Measurements from ENCODE around the gene FCMR.
A peak's percentile ranks its signal among the peaks of the same experiment; 100 is the strongest.

Gene FCMR

DNA sequence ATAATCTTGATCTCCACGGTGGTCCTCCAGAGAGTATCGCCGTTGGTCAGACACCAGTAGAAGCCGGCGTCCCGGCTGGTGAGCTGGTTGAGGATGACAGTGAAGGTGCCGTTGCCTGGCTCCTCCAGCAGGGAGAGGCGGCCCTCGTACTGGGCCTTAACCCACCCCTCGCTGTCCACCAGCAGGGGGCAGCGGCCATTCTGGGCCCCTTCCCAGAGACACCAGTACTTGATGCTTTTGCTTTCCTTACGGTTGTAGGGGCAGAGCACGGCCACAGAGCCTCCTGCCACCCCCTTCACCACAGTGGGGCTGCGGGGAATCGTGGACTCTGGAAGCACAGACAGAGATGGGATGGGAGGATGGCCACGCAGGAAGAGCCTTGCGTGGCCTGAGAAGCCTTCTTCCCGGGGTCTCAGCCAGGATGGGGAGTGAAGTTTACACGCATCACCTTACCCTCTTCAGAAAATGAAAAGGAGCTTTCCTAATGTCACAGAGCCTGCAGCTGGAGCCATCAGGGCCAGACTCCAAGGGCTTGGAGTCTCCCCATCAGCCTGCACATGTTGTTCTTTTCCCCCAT lies 13.8 kb upstream of the FCMR start:
- Histone ChIP-seq H3K9me3 (ENCODE audit: control insufficient read depth, insufficient read depth, low read length) (no peaks in the 10 kb centered on the region), H3K79me2 (ENCODE audit: control insufficient read depth, low read length) (no peaks in the 10 kb centered on the region), H3K36me3 (ENCODE audit: control insufficient read depth, low read length) (no peaks in the 10 kb centered on the region), H3K27me3 (ENCODE audit: control insufficient read depth, low read length) (0 out of 2 replicates have a peak, but pooled peaks cover 5% of the 10 kb centered on the region), H3K9me2 (replicated peaks; ENCODE audit: control insufficient read depth, low read length) (no peaks in the 10 kb centered on the region), H3K27ac (ENCODE audit: low read depth, low read length) (no peak overlapping the region), H4K20me1 (ENCODE audit: control insufficient read depth, insufficient read depth, low read depth, low read length) (no peaks in the 10 kb centered on the region), H3K4me1 (ENCODE audit: control insufficient read depth, low read length) (peaks cover 12% of the 10 kb centered on the region), H3K4me3 (ENCODE audit: low read length) (no peak overlapping the region), H3K4me2 (ENCODE audit: low read length) (no peak overlapping the region), H3F3A (ENCODE audit: control insufficient read depth, insufficient read depth) (no peaks in the 10 kb centered on the region; the same call in 1 of the 2 replicates)
- TF ChIP-seq, protein P1, sequence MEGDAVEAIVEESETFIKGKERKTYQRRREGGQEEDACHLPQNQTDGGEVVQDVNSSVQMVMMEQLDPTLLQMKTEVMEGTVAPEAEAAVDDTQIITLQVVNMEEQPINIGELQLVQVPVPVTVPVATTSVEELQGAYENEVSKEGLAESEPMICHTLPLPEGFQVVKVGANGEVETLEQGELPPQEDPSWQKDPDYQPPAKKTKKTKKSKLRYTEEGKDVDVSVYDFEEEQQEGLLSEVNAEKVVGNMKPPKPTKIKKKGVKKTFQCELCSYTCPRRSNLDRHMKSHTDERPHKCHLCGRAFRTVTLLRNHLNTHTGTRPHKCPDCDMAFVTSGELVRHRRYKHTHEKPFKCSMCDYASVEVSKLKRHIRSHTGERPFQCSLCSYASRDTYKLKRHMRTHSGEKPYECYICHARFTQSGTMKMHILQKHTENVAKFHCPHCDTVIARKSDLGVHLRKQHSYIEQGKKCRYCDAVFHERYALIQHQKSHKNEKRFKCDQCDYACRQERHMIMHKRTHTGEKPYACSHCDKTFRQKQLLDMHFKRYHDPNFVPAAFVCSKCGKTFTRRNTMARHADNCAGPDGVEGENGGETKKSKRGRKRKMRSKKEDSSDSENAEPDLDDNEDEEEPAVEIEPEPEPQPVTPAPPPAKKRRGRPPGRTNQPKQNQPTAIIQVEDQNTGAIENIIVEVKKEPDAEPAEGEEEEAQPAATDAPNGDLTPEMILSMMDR (IDR thresholded peaks at IDR 0.05; ENCODE audit: low read depth, low read length, poor library complexity, severe bottlenecking): peak; percentile 62
- no peak for TF ChIP-seq EZH2phosphoT487 (IDR thresholded peaks at IDR 0.05; ENCODE audit: borderline replicate concordance, low read length)

DNA sequence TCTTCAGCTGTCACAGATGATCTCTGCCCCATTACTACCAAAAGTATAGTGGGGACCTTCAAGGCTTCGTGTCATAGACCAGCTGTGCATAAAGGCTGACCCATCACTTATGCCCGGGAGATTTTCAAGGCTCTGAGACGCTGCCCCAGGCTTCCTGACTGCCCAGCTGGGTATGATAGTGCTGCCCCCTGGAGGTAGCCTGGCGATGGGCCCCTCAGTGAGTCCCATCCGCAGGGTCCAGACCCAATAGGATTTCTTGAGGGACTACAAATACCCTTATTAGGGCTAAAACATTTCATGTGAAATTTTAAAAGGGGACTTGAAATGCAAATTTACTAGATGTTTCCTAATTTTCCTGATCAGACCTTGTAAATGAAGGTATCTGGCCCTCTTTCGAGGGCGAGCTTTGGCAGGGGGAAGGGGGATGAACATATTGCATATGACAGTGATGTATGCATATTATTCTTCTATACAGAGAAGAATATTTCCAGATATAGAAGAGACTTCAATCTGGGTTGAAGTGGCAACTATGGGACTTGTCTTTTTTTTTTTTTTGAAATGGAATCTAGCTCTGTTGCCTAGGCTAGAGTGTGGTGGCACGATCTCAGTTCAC lies 11.7 kb upstream of the FCMR start:
- Histone ChIP-seq H3F3A (ENCODE audit: control insufficient read depth, insufficient read depth) (no peaks in the 10 kb centered on the region; the same call in none of the 2 replicates), H3K79me2 (ENCODE audit: control insufficient read depth, low read length) (no peaks in the 10 kb centered on the region), H3K27me3 (ENCODE audit: control insufficient read depth, low read length) (no peaks in the 10 kb centered on the region), H3K27ac (ENCODE audit: low read depth, low read length) (no peak overlapping the region), H3K4me1 (ENCODE audit: control insufficient read depth, low read length) (peaks cover 24% of the 10 kb centered on the region), H3K9me2 (replicated peaks; ENCODE audit: control insufficient read depth, low read length) (no peaks in the 10 kb centered on the region), H3K9me3 (ENCODE audit: control insufficient read depth, insufficient read depth, low read length) (no peaks in the 10 kb centered on the region), H3K4me2 (ENCODE audit: low read length) (no peak overlapping the region), H4K20me1 (ENCODE audit: control insufficient read depth, insufficient read depth, low read depth, low read length) (no peaks in the 10 kb centered on the region), H3K36me3 (ENCODE audit: control insufficient read depth, low read length) (no peaks in the 10 kb centered on the region), H3K4me3 (ENCODE audit: low read length) (no peak overlapping the region)
- no peak for TF ChIP-seq EZH2phosphoT487 (IDR thresholded peaks at IDR 0.05; ENCODE audit: borderline replicate concordance, low read length)
- TF ChIP-seq, protein P1 (IDR thresholded peaks at IDR 0.05; ENCODE audit: low read depth, low read length, poor library complexity, severe bottlenecking): peak; percentile 89

DNA sequence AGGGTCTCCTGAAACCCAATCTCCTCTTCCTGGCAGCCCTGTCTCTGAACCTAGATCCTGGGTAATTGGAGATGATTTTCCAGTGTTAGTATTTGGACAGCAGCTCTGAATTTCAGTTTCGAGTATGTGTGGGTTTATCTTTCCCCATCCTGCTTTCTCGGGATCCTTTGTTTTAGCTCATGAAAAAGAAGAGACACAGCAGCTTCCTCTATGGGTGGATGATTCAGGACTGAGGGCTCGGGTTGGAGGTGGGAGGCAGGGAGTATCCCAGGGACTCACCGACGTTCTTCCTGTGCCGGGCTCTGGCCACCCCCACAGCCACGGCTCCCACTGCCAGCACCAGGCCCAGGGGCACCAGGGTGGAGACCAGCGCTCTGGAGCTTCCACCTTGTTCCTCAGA lies 10.4 kb upstream of the FCMR start:
- Histone ChIP-seq H4K20me1 (ENCODE audit: control insufficient read depth, insufficient read depth, low read depth, low read length) (no peaks in the 10 kb centered on the region), H3K4me1 (ENCODE audit: control insufficient read depth, low read length) (peaks cover 24% of the 10 kb centered on the region), H3K9me2 (replicated peaks; ENCODE audit: control insufficient read depth, low read length) (no peaks in the 10 kb centered on the region), H3K27me3 (ENCODE audit: control insufficient read depth, low read length) (no peaks in the 10 kb centered on the region), H3K79me2 (ENCODE audit: control insufficient read depth, low read length) (no peaks in the 10 kb centered on the region), H3K4me3 (ENCODE audit: low read length) (no peak overlapping the region), H3K4me2 (ENCODE audit: low read length) (no peak overlapping the region), H3K36me3 (ENCODE audit: control insufficient read depth, low read length) (no peaks in the 10 kb centered on the region), H3K27ac (ENCODE audit: low read depth, low read length) (no peak overlapping the region), H3K9me3 (ENCODE audit: control insufficient read depth, insufficient read depth, low read length) (no peaks in the 10 kb centered on the region), H3F3A (ENCODE audit: control insufficient read depth, insufficient read depth) (no peaks in the 10 kb centered on the region; the same call in none of the 2 replicates)
- TF ChIP-seq, protein P1 (IDR thresholded peaks at IDR 0.05; ENCODE audit: low read depth, low read length, poor library complexity, severe bottlenecking): no peak
- no peak for TF ChIP-seq EZH2phosphoT487 (IDR thresholded peaks at IDR 0.05; ENCODE audit: borderline replicate concordance, low read length)

All from DOHH2 (cell line).